Endothelial cell of umbilical vein (primary cell): ENCODE measurements around the gene CREB3L2. TPM values are rescaled to one million over a fixed set of nuclear protein-coding genes. Genes with fewer than 3 reads are reported as not detected.
A peak's percentile ranks its signal among the peaks of the same experiment; 100 is the strongest.

Experiments
- BruUV-seq: library from RNA; stranded (reverse); fragments of 400-500 nt; replicated peaks from 2 replicates; lab custom pipeline; 2021; lab: Mats Ljungman, UMichigan
- CTCF ChIA-PET: fragments of 300-600, 350-600 bp; sonication (Branson Sonifier 250); formaldehyde crosslinking; loops from one replicate; lab custom pipeline; 2021; ENCODE audit warnings: antibody characterized with exemption, inconsistent platforms; lab: Charles Lee
- POLR2A ChIA-PET: fragments of 300-600, 350-600 bp; sonication (Branson Sonifier 250); formaldehyde crosslinking; loops from one replicate; lab custom pipeline; 2021; ENCODE audit warnings: antibody characterized with exemption, inconsistent platforms; lab: Charles Lee
- DNase-seq: peaks from one replicate; pipeline ENCODE4 v3.0.0-alpha.2; 2011; ENCODE audit warnings: low read depth, low spot score
- FAIRE-seq: peaks from 2 replicates; lab custom pipeline; 2011; peaks lifted over from hg19 to GRCh38; lab: Jason Lieb, UNC
- H2AFZ ChIP-seq: 2 replicates; pipeline ENCODE4 v1.6.0; 2012; ENCODE audit warnings: low read depth, low read length, control low read depth, inconsistent platforms
- H3K27ac ChIP-seq: 2 replicates; pipeline ENCODE4 v1.5.1; 2011; ENCODE audit warnings: low read depth, mild to moderate bottlenecking, control low read depth, low read length, moderate library complexity; ENCODE audit not compliant: insufficient read depth
- H3K27me3 ChIP-seq, 2 experiments: 2 replicates each; pipeline versions ENCODE4 v1.6.0 to v1.6.1; 2011; ENCODE audit warnings: low read length in 2 of 2, mixed read lengths in 1 of 2; ENCODE audit not compliant: control insufficient read depth in 2 of 2, insufficient read depth in 2 of 2
- H3K36me3 ChIP-seq, 2 experiments: 2 replicates in 1 of 2; 3 replicates in 1 of 2; pipeline ENCODE4 v1.5.1; 2011; ENCODE audit warnings: low read length in 2 of 2, mild to moderate bottlenecking in 1 of 2, moderate library complexity in 1 of 2; ENCODE audit not compliant: control insufficient read depth in 2 of 2, insufficient read depth in 2 of 2; ENCODE audit errors: extremely low read depth in 1 of 2
- H3K4me1 ChIP-seq: 3 replicates; pipeline ENCODE4 v1.5.1; 2011; ENCODE audit warnings: mild to moderate bottlenecking, low read length; ENCODE audit not compliant: control insufficient read depth, insufficient read depth; ENCODE audit errors: extremely low read depth
- H3K4me2 ChIP-seq: 2 replicates; pipeline ENCODE4 v1.6.1; 2011; ENCODE audit warnings: low read length, control low read depth, mixed read lengths; ENCODE audit not compliant: insufficient read depth
- H3K4me3 ChIP-seq, 3 experiments: fragments of 200-600 bp in 1 of 3; sonication (generic), shearing (Covaris generic) in 1 of 3; replicated peaks in 1 of 3; 2 replicates each; pipeline ENCODE4 v1.5.1; 2011 to 2016; ENCODE audit warnings: control low read depth in 3 of 3, low read length in 3 of 3, mild to moderate bottlenecking in 2 of 3, inconsistent platforms in 1 of 3, low read depth in 1 of 3, moderate library complexity in 1 of 3; ENCODE audit not compliant: insufficient read depth in 1 of 3
- H3K79me2 ChIP-seq: 2 replicates; pipeline ENCODE4 v1.6.0; 2012; ENCODE audit warnings: low read length, inconsistent platforms; ENCODE audit not compliant: control insufficient read depth, insufficient read depth
- H3K9ac ChIP-seq: replicated peaks from 2 replicates; pipeline ENCODE3; 2011; ENCODE audit warnings: low read length, control low read depth; ENCODE audit not compliant: insufficient read depth; ENCODE audit errors: extremely low read depth
- H3K9me1 ChIP-seq: replicated peaks from 3 replicates; pipeline ENCODE4 v1.6.0; 2011; ENCODE audit warnings: mild to moderate bottlenecking, low read length; ENCODE audit not compliant: control insufficient read depth, insufficient read depth; ENCODE audit errors: extremely low read depth
- H3K9me3 ChIP-seq: replicated peaks from 2 replicates; pipeline ENCODE4 v1.5.1; 2012; ENCODE audit warnings: low read length, inconsistent platforms; ENCODE audit not compliant: control insufficient read depth, insufficient read depth
- H4K20me1 ChIP-seq: replicated peaks from 2 replicates; pipeline ENCODE3; 2011; ENCODE audit warnings: mild to moderate bottlenecking, low read length; ENCODE audit not compliant: control insufficient read depth, insufficient read depth; ENCODE audit errors: extremely low read depth
- CTCF ChIP-seq, 2 donors: IDR thresholded peaks; 1 replicate in 1 of 2; 2 replicates in 1 of 2; pipeline ENCODE4 v1.5.1; 2011; ENCODE audit warnings: low read length in 2 of 2, mild to moderate bottlenecking in 2 of 2, moderate library complexity in 2 of 2, control low read depth in 1 of 2, inconsistent platforms in 1 of 2, low read depth in 1 of 2; ENCODE audit not compliant: insufficient read depth in 1 of 2; ENCODE audit errors: extremely low read depth in 1 of 2
- EZH2 ChIP-seq: IDR thresholded peaks from 2 replicates; pipeline ENCODE4 v1.6.1; 2012; ENCODE audit warnings: borderline replicate concordance, low read depth, mild to moderate bottlenecking, moderate library complexity, low read length, inconsistent platforms; ENCODE audit not compliant: severe bottlenecking
- FOS ChIP-seq: IDR thresholded peaks from 2 replicates; pipeline ENCODE4 v1.6.1; 2011; ENCODE audit warnings: mild to moderate bottlenecking, low read length, moderate library complexity, borderline replicate concordance; ENCODE audit not compliant: insufficient read depth
- GATA2 ChIP-seq: IDR thresholded peaks from 2 replicates; pipeline ENCODE4 v1.7.0; 2011; ENCODE audit warnings: low read depth, mild to moderate bottlenecking, moderate library complexity, mixed read lengths, low read length; ENCODE audit not compliant: insufficient read length, insufficient read depth
- JUN ChIP-seq: IDR thresholded peaks from 2 replicates; pipeline ENCODE4 v1.6.1; 2011; ENCODE audit warnings: borderline replicate concordance, low read depth; ENCODE audit not compliant: insufficient read length, insufficient read depth
- MAX ChIP-seq: IDR thresholded peaks from 2 replicates; pipeline ENCODE4 v1.6.1; 2011; ENCODE audit not compliant: insufficient read depth, insufficient read length
- MYC ChIP-seq: IDR thresholded peaks from one replicate; pipeline ENCODE4 v1.6.1; 2011; ENCODE audit warnings: mild to moderate bottlenecking, low read depth, low read length
- POLR2A ChIP-seq: IDR thresholded peaks from 2 replicates; pipeline ENCODE4 v1.6.1; 2012; ENCODE audit warnings: low read depth, mild to moderate bottlenecking, control low read depth, low read length
- POLR2AphosphoS5 ChIP-seq: IDR thresholded peaks from 2 replicates; pipeline ENCODE4 v1.6.1; 2012; ENCODE audit warnings: low read depth, mild to moderate bottlenecking, control low read depth, low read length, moderate library complexity; ENCODE audit not compliant: insufficient read depth
- dilution Hi-C: fragments of 300-500 bp; cut with MboI; formaldehyde crosslinking; loops from one replicate; pipeline ENCODE4 v1.15.0; 2019; ENCODE audit warnings: low sequenced_read_pairs; ENCODE audit not compliant: extremely low pct_ligation_motif_present
- intact Hi-C: fragments of 100-400 bp; cut with micrococcal nuclease; formaldehyde crosslinking; loops from one replicate; pipeline ENCODE4 v1.10.0; 2022
- polyA plus RNA-seq, 4 experiments: library from polyadenylated mRNA; depleted of rRNA in 3 of 4; stranded (reverse) in 3 of 4; unstranded in 1 of 4; fragments of >200 nt; gene quantifications; 2 replicates each; pipeline versions ENCODE4 v1.2.1 to v1.2.3, GENCODE V29; 2011 to 2012; ENCODE audit warnings: missing spikeins in 1 of 4
- total RNA-seq: library from RNA; stranded (reverse); gene quantifications from 2 replicates; pipeline ENCODE4 v1.2.3, GENCODE V29; 2021

CREB3L2 gene
- total and polyA plus RNA-seq, 2 donors (not counting 3 experiments of a cell fraction or from before 2014, with no cell fraction given): 32.1 to 93.4 TPM

GRCh38 chr7:137970253-137970975 lies 31.5 kb downstream of the CREB3L2 start:
- no peak overlapping the region for H2AFZ ChIP-seq
- ChIA-PET POLR2A (interaction anchor here (0.7 to 1.1 kb wide), 3 partner anchors 22 to 32 kb away, joined by 4 to 5 read pairs (median 4); partner anchors contain the start of gene CREB3L2), CTCF (interaction anchor here (0.8 to 1.4 kb wide), 6 partner anchors 10 to 39 kb away, joined by 3 to 6 read pairs (median 4); no protein-coding TSS in a partner anchor)
- H3K9ac ChIP-seq: peak overlapping the region; percentile 48
- peaks cover 0 to 2% of the 10 kb centered on the region in 2 experiments for H3K36me3 ChIP-seq
- H3K4me3 ChIP-seq: no peak overlapping the region
- dilution Hi-C loops: no loop called here
- no TSS peak for BruUV-seq
- peak; percentile 83 for FAIRE-seq
- no peak for TF ChIP-seq EZH2
- no peak for TF ChIP-seq FOS
- TF ChIP-seq POLR2A: no peak
- TF ChIP-seq POLR2AphosphoS5: no peak
- TF ChIP-seq CTCF (IDR thresholded peaks at IDR 0.05; ENCODE audit: extremely low read depth in 1 of 2, insufficient read depth in 1 of 2, low read depth in 1 of 2, low read length in 2 of 2): no peak
- TF ChIP-seq GATA2: no peak
- no peak for TF ChIP-seq MAX
- TF ChIP-seq MYC: no peak
- TF ChIP-seq JUN: no peak
- H3K9me3 ChIP-seq: no peaks in the 10 kb centered on the region
- no peaks in the 10 kb centered on the region for H3K27me3 ChIP-seq
- H3K27ac ChIP-seq: peak overlapping the region; percentile 70
- H4K20me1 ChIP-seq: no peaks in the 10 kb centered on the region
- H3K9me1 ChIP-seq: no peaks in the 10 kb centered on the region
- intact Hi-C loops: no loop called here
- H3K4me1 ChIP-seq: peaks cover 49% of the 10 kb centered on the region
- peak; percentile 84 for DNase-seq
- peaks cover 52% of the 10 kb centered on the region for H3K79me2 ChIP-seq
- peak overlapping the region; percentile 17 for H3K4me2 ChIP-seq
